Suppressor macrophage treated with lipopolysaccharide for 1 hour (primary cell): ENCODE results near the gene PTH2R.
"Not testable (repeated sequence)": the region's sequence is repeated elsewhere in the genome, so short reads cannot be mapped to it uniquely, and the experiment has no call there.

Experiments
- DNase-seq, 3 donors: peaks; one replicate each; pipeline ENCODE4 v3.0.0-alpha.2; 2020 to 2022

The PTH2R gene, protein sequence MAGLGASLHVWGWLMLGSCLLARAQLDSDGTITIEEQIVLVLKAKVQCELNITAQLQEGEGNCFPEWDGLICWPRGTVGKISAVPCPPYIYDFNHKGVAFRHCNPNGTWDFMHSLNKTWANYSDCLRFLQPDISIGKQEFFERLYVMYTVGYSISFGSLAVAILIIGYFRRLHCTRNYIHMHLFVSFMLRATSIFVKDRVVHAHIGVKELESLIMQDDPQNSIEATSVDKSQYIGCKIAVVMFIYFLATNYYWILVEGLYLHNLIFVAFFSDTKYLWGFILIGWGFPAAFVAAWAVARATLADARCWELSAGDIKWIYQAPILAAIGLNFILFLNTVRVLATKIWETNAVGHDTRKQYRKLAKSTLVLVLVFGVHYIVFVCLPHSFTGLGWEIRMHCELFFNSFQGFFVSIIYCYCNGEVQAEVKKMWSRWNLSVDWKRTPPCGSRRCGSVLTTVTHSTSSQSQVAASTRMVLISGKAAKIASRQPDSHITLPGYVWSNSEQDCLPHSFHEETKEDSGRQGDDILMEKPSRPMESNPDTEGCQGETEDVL

DNA sequence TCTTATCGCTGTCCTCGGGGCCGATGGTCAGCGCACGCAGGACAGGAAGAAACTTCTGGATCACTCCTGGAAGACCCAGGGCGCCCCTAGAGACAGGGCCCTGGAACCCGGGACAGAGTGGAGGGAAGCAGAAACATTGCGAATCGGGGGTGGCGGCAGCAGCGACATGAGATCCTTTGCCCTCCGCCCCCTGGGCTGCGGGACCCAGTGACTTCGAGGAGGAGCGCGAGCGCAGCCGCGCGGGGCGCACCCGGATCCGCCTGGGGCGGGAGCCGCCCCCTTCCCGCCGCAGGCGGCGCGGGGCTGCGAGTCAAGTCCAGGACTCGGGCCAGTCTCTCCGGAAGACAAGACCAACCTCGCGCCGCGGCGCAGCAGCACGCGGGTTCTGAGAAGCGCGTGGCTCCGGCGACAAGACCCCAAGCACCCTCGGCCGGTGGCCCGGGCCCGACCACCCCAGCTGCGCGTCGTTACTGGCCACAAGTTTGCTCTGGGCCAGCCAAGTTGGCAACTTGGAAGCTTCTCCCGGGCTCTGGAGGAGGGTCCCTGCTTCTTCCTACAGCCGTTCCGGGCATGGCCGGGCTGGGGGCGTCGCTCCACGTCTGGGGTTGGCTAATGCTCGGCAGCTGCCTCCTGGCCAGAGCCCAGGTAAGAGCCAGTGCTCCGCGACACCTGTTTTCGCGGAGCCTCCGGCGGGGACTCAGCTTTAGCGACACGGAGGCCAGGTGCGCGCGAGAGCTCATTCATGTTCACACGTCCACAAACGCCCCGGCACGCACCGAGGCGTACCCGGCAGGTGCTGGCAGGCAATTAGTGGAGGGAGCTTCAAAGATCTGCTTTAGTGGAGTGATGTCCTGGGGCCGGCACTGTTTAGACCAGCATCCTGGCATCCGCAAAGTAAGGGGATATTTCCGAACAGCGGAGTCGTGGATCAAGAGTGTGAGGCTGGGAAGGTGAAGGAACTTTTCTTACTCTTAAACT lies at the start of gene PTH2R:
TSS of gene PTH2R (plus strand) at position 319 of the 978 bp plus-strand sequence. CDS start at position 571, 252 bp downstream.
- DNase-seq = peak in 1 of 3 donors; percentile 16

DNA sequence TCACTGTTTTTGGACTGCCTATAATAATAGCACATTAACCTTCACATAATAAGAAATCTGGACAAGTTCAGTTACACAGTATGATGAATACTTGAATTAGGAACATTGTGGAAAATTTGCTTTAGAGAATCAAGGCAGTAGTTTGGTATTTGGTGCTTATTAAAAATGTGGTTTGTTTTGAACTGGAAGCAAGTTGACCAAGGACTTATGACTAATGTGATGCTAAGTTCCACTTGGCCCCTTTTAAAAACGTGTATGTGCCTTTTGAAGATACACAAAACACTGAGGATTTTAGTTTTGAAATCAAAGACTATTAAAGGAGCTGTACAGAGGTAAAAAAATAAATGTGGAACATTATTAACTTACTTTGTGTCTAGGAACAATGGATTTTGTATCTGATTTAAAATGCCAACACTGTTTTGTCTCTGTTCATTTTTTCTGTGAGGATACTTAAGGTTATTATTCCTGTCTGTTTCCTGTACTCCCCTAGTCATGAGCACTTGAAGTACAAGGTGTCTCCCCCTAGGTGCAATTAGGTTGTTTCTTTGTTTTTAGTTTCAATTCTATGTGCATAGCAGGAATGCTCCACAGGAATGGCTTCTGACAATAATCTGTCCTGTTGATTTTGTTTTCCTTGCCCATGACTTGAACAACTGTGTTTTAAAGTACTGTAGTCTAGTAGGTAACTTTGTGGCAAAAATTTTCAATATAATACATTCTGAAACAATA lies 49.6 kb upstream of the PTH2R start:
- DNase-seq = no peak

DNA sequence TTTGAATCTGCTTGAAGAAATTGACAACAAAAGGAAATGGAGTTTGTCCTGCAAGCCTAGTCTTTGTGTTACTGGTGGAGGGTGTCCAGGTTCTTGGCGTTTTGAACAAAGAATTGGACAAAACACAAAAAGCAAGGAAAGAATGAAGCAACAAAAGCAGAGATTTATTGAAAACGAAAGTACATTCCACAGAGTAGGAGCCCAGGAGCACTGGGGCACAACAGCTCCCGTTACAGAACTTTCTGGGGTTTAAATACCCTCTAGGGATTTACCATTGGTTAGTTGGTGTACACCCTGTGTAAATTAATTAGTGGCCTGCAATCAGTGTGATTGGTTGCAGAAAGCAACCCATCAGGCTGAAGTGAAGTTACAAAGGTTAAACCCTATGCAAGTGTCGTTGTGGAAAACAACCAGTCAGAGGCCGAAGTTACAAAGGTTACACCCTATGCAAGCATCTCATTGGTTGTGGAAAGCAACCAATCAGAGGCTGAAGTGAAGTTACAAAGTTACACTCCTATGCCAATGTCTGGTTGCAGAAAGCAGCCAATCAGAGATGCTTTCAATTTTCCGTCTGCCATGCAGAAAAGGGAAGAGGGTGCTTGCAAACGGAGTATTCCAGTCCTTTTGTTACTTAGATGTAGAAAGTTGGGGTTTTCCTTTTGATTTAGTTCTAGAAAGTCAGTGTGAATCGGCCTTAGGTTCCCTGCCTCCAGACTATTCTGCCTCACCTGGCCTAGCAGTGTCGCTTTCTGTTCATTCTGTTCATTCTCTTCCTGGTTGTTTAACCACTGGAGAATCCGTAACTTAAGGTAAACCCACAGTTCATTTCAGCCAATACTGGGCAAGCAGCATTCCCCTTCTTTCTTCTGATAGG lies 47.6 kb upstream of the PTH2R start:
- DNase-seq = peak; percentile 3 to 37 (median 7)

DNA sequence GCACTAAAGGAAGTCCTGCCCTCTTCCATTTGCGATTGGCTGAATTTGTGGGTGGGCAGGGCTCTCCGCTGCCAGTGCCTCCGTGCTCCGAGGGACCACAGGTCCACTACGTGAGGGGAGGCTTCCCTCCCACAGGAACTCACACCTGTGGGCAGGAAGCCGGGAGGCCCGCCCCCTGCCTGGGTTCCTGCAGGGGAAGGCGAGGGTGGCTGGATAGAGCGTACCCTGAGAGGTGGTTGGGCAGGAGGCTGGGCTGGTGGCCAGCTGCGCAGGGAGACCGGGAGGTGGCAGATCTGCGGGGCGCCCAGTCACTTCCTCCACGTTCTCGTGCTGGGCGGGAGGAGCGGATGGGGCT lies 47.0 kb upstream of the PTH2R start:
- DNase-seq = peak; percentile 26 to 65 (median 43)

DNA sequence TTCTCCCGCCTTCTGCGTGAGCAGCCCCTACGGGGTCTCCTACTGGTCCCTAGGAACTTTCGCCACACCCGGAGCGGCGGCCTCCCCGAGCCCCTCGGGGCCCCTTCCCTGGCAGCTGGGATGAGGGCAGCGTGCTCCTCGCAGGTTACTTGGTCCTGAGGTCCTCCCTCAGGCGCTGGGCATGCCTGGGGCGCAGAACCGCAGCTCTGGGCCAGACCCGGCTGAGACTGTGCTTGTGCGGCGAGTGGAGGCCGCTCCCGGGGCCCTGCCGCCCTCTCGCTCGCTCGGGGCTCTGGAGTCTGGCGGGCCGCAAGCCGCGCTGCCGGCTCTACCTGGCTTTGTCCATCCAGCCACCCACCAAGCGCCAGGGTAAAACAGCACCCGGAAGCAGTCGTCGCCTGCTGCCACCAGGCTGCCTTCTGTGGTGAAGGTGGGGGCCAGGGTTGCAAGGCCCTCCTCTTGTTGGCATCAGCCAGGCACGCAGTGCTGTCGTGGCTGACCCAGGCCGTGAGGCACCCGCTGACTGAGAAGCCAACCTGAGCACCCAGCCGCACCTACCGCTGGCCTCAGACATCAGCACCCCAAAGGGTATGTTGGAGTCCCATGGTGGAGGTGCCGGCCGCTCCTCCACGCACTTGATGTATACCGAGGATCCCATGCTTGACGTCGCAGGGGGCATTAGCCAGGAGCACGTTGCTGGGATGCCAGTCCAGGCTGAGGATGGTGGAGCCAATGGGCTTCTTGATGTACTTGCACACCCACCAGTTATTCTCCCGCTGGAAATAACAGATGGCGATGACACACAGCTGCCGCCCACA lies 46.1 kb upstream of the PTH2R start:
- no peak for DNase-seq

DNA sequence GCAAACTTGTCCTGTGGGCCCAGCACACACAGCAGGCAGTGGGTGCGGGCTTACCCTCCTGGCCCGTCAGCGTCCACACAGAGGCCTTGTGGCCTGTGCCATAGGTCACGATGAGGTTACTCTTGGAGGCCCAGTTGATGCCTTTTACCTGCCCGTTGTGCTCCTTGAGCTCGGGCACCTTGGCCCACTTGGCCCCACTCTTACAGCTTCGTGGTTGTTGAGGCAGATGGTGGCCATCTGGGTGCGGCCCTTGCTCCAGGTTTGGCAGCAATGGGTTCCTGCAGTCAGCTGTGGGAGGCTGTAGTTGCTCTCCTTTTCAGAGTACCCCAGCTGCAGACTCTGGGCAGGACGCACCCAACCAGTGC lies 45.5 kb upstream of the PTH2R start:
- DNase-seq = no peak

DNA sequence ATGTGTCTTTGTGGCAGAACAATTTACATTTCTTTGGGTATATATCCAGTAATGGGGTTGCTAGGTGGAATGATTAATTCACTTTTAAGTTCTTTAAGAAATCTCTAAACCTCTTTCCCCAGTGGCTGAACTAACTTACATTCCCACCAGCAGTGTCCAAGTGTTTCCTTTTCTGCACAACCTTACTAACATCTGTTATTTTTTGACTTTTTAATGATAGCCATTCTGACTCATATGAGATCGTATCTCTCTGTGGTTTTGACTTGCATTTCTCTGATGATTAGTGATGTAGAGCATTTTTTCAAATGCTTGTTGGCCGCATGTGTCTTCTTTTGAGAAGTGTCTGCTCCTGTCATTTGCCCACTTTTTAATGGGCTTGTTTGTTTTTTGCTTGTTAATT lies 43.1 kb upstream of the PTH2R start:
- peak in 1 of 3 donors; percentile 9 for DNase-seq

DNA sequence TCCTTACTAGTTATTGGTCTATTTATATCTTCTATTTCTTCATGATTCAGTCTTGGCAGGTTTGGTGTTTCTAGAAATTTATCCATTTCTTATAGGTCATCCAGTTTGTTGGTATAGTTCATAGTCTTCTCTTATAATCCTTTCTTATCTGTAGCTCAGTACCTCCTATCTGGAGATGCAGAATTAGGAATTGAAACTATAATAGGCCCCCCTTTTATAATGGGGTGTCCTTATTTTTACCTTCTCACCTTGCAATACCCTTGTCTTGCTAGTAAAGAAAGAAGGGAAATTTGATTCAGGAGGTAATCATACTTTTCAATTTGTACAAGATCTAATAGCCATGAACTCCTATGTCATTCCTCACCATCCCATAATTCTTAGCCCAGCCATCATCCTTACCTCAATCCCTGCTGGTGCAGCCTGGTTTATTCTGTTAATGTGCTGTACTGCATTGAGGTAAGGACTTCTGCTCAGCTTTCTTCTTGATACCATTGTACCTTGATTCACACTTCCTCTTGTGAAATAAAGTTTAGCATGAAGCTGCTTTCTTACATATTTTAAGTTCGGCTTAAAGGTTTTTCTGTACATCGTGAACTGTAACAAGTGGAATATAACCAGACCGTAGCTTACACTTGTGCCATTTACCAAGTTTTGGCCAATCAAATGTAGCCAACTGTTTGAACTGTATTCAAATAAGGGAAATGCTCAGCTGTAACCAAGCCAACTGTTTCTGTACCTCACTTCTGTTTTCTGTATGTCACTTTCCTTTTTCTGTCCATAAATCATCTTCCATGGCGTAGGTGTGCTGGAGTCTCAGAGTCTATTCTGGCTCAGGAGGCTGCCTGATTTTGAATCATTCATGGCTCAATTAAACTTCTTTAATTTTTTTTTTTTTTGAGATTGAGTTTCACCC lies 40.1 kb upstream of the PTH2R start:
- DNase-seq = peak; percentile 78 to 93 (median 89)

DNA sequence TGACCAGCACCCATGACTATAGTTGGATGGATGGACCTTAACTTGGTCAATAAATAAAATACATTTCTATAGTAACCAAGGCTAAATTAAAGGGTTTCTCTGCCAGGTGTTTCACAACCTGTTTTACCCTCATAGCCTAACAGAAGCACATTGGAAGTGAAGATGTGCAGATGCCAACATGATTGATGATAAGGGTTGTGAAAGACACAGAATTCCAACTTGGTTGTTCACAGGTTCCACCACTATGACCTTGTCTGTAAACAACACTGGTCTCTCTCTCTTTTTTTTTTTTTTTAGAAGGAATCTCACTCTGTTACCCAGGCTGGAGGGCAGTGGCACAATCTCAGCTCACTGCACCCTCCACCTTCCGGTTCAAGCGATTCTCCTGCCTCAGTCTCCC lies 37.5 kb upstream of the PTH2R start:
- DNase-seq = no peak

DNA sequence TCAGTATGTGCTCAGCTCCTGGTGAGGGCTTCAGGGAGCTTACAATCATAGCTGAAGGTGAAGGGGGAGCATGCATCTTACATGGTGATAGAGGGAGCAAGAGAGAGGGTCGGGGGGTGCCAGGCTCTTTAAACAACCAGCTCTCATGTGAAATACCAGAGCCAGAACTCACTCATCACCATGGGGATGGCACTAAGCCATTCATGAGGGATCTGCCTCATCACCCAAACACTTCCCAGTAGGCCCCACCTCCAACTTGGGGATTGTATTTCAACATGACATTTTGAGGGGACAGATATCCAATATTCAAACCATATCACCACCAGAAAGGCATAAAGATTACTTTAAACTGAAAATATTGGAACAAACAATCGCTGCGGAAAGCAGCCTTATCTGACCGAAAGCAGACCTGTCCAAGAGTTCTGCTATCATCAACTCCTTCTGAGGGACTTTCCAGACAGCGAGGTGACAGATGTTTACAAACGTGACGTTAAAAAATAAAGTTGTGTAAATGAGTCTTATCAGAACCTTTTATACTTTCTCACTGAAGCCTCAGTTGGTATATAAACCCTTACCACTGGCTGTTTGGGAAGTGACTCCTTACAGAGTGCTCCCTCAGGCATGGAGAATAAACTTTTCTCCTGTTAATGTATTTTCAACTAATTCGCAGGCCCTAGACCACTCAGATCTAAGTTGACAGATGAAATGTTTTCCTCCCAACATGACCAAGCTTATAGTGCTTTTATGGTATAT lies 35.5 kb upstream of the PTH2R start:
- no peak for DNase-seq

DNA sequence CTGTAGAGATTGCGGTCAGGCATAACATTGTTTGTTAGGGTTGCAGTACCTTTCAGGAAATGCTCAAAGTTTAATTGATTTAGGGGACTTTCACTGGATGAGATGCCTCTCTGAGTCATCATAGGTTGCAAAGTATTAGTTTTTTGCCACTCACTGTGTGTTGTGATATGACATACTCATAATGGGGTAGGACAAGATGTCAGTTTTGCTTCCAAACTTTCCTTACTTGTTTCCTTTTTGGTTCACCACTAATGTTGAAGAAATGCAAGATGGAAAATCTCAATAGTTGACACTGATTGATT lies 35.0 kb upstream of the PTH2R start:
- peak; percentile 6 to 36 (median 33) for DNase-seq

DNA sequence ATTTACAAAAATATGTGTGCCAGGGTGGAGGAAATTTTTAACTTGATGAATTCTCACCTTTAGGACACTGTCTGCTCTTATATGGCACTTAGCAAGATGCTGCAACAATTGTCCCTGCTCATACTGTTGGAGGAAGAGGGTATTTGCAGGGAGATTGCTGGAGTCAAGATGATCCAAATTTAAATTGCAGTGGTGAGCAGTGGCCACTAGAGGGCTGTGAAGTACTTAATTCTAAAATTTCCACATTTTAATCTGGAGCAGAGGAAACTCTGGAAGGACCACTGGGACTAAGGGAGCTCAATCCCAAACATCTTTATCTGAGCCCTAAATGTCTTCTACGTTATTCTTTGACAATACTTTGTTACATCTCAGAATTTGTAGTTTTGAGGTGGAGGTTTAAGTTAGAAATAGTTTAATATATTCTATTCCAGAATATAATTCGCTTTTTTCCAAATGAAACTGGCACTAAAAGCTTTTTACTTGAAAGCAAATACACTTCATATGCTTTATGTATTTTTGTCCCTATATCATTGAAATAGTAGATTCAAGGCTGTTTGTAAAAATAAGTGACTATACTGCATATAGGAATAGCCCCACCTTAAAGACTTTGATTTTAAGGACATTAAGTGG lies 33.0 kb upstream of the PTH2R start:
- peak; percentile 72 to 77 (median 75) for DNase-seq

DNA sequence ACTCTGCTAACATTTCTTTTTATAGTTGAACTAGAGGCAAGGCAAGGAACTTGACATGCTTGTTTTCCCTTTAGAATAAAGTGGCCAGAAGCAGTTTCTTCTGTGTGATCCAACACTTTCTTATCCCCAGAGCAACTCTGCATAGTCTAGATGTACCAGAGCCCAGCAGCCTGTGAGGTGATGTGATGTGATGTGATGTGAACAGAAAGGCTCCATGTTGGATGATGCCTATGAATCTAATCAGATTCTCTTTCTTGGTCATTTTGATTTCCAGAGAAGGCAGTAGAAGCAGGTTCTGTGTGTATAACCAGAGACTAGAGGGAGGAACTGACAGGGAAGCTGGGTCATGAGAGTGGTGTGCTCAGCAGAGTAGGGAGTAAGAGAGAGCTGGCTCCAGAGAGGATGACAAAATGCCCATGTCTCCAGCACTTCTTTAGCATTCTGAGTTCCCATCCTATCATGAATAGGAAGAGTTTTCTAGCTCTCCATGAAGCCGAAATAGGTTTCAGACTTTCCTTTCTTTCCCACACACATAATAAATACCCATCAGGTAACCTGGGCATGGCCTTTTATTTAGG lies 31.0 kb upstream of the PTH2R start:
- no peak for DNase-seq

DNA sequence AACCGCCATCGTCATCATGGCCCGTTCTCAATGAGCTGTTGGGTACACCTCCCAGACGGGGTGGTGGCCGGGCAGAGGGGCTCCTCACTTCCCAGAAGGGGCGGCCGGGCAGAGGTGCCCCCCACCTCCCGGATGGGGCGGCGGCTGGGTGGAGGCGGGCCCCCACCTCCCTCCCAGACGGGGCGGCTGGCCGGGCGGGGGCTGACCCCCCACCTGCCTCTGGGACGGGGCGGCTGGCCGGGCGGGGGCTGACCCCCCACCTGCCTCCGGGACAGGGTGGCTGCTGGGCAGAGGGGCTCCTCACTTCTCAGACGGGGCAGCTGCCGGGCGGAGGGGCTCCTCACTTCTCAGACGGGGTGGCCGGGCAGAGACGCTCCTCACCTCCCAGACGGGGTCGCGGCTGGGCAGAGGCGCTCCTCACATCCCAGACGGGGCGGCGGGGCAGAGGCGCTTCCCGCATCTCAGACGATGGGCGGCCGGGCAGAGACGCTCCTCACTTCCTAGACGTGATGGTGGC lies 29.2 kb upstream of the PTH2R start:
- not testable (repeated sequence) for DNase-seq

DNA sequence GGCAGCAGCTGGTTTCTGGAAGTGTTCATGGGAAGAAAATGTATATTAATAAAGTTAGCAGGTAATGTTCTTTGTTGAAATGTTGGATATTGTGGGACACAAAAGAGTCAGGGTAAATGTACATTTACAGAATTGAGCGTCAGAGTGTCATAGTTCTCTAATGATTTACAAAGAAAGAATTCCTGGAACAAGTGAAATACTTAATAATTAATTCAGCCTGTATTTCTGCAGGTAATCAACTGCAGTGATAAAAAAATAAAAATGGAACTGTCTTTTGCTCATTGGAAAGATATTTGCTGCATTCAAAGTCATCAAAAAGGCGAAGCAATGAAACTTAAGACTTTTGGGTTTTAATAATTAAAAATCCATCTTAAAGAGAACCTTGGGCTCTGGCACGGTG lies 27.4 kb upstream of the PTH2R start:
- no peak for DNase-seq

DNA sequence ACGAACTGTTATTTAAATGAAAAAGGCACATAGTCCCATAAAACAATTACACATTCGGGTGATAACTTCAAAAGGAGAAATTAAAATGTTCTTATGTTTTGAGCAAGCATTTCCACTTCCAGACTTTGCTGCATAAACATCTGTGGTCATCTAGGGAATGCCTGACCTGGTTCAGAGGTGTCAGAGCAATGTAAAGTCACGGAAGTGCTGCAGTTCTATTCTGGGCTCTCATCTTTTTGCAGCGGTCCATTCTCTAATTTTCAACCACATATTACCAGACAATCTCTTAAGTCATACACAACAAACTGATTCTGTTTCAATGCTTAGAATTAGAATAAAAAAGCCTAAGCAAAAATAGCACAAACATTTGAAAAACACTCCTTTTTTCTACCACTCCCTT lies 22.0 kb upstream of the PTH2R start:
- no peak for DNase-seq

DNA sequence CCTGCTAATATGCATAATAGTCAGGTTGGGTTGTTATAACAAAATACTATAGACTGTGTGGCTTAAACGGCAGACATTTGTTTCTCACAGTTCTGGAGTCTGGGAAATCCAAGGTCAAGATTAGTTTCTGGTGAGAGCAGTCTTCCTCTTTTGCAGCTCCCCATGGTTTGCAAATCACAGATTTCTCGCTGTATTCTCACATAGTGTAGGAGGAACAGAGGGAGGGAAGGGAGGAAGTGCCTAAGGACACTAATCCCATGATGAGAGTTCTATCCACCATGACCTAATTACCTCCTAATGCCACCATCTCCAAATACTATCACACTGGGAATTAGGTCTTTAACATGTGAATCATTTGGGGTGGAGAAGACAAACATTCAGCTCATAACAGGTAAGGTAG lies 20.1 kb upstream of the PTH2R start:
- DNase-seq = peak; percentile 66 to 80 (median 71)

DNA sequence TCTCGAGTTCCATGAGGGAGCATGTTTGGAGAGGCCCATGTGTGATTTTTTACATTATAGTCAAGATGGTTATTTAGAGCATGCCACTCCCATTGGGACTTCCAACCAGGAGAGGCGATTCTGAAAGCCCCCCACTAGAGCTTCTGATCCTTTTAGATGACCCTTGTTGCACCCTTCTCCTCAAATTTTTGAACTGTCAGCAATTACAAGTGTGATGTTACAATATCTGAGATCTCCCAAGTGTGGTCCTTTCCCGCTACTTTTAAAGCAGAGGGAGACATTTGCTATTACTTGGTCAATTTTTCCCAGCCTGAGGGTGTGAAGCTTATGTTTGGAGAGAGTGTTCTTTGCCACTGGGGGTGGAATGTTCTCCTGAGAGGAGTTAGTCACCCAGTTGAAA lies 16.7 kb upstream of the PTH2R start:
- DNase-seq = no peak
